ENCODE data around the gene CD99.
A peak's percentile ranks its signal among the peaks of the same experiment; 100 is the strongest.

The CD99 gene

GRCh38 chrX:2701600-2701999 lies 10.5 kb downstream of the CD99 start:
- in situ Hi-C loops (cut with HindIII; ENCODE audit: low sequenced_read_pairs) = no loop called here
- DNase-seq (ENCODE audit: low read depth, low spot score) = no peak
- H3K4me3 ChIP-seq (ENCODE audit: low read depth, low read length) = no peak overlapping the region
- TF ChIP-seq CTCF (IDR thresholded peaks at IDR 0.05; ENCODE audit: low read depth, low read length) = no peak

DNA sequence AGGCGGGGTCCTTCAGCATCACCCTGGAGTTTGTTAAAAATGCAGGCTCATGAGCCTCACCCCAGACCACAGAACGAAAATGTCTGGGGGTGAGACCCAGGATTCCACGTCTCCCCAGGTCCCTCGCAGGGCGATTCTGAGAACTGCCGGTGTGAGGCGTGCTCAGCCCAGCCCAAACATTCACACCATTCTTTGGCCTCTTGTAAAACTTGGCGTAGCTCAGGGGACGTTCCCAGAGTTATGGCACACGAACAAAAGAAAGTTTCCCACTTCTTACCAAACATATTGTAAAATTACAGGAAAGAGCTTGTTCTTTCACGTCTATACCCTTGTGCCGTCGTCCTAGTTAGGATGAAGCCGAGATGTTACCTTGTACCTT lies 12.9 kb downstream of the CD99 start:
- no peak overlapping the region for H3K4me3 ChIP-seq (ENCODE audit: low read depth, low read length)
- peak; percentile 58 for TF ChIP-seq CTCF (IDR thresholded peaks at IDR 0.05; ENCODE audit: low read depth, low read length)
- in situ Hi-C loops (cut with HindIII; ENCODE audit: low sequenced_read_pairs) = no loop called here
- peak; percentile 57 for DNase-seq (ENCODE audit: low read depth, low spot score)

GRCh38 chrX:2705046-2705832 lies 14.1 kb downstream of the CD99 start:
- H3K4me3 ChIP-seq (ENCODE audit: low read depth, low read length) = no peak overlapping the region
- TF ChIP-seq CTCF (IDR thresholded peaks at IDR 0.05; ENCODE audit: low read depth, low read length) = no peak
- in situ Hi-C loops (cut with HindIII; ENCODE audit: low sequenced_read_pairs) = no loop called here
- peak; percentile 65 for DNase-seq (ENCODE audit: low read depth, low spot score)

DNA sequence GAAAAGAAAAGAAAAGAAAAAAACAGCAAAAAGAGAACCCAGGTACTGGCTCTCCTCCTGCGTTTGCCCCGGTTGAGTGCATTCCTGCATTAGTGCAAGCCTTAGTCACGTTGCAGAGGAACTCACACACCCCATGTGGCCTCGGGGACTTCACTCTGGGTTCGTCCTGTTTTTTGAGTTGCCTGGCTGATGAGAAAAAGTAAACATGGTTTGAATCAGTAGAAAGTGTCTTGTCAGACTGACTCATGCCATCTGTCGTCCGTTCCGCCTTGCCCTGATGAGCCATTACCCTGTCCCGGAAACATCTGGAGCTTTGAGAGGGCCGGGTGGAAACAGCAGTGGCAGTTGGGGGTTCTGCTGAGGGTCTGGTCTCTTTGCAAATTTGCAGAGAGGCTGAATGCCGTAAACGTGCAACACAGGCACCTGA lies 16.3 kb downstream of the CD99 start:
- in situ Hi-C loops (cut with HindIII; ENCODE audit: low sequenced_read_pairs) = no loop called here
- peak; percentile 89 for DNase-seq (ENCODE audit: low read depth, low spot score)
- no peak overlapping the region for H3K4me3 ChIP-seq (ENCODE audit: low read depth, low read length)
- peak; percentile 0 for TF ChIP-seq CTCF (IDR thresholded peaks at IDR 0.05; ENCODE audit: low read depth, low read length)

- no peak for DNase-seq (ENCODE audit: low read depth, low spot score)
- in situ Hi-C loops (cut with HindIII; ENCODE audit: low sequenced_read_pairs) = no loop called here
Measured at GRCh38 chrX:2708021-2708420, 16.9 kb downstream of the CD99 start.

DNA sequence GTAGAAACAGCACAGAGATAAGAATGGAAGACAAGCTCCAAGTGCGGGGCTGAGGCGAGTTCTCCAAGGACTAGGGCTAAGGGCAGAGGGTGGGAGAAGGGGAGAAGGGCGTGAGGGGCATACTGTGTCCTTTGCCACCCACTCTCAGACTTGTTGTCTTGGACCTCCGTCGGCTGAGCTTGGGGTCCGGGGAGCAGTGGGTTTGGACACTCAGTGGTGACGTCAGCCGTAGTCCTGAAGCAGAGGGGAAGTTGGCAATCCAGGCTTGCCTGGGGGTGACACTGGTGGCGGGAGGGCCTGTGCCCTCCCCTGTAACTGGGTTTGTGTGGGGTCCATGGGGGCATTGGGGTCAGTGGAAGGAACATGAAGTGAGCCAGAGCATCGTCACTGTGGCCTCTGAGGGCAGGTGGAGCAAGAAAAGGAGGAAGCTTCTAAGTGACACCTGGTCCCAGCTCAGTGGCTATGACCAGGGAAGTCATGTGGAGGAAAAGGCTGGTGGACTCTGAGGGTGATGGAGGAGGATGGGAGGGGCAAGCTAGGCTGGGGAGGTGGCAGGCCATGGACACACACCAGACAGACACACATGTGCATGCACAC lies 17.6 kb downstream of the CD99 start:
- in situ Hi-C loops (cut with HindIII; ENCODE audit: low sequenced_read_pairs) = no loop called here
- DNase-seq (ENCODE audit: low read depth, low spot score) = no peak
- H3K4me3 ChIP-seq (ENCODE audit: low read depth, low read length) = no peak overlapping the region
- TF ChIP-seq CTCF (IDR thresholded peaks at IDR 0.05; ENCODE audit: low read depth, low read length) = no peak

More at GRCh38 chrX:2708021-2708420, 16.9 kb downstream of the CD99 start:
- no peak for TF ChIP-seq CTCF (IDR thresholded peaks at IDR 0.05; ENCODE audit: low read depth, low read length)
- H3K4me3 ChIP-seq (ENCODE audit: low read depth, low read length) = no peak overlapping the region

Data from astrocyte of the spinal cord (primary cell).